IPS DF 4.7 (cell line): Measurements from ENCODE around the gene CCDC141.

Experiments used
- DNase-seq: peaks from one replicate; pipeline ENCODE4 v3.0.0-alpha.2; 2013; ENCODE audit warnings: low spot score; ENCODE audit errors: extremely low read depth

Gene CCDC141

GRCh38 chr2:178782236-178782635, 267.7 kb downstream of the CCDC141 start:
- DNase-seq: no peak
